Astrocyte (in vitro differentiated cells and primary cell): ENCODE results near the gene PITPNM3. TPM values are rescaled to one million over a fixed set of nuclear protein-coding genes. Genes with fewer than 3 reads are reported as not detected.

Experiments used
- DNase-seq: peaks from one replicate; pipeline ENCODE4 v3.0.0-alpha.2; 2010; ENCODE audit warnings: low read depth
- FAIRE-seq: peaks from 2 replicates; lab custom pipeline; 2011; peaks lifted over from hg19 to GRCh38; lab: Jason Lieb, UNC
- H2AFZ ChIP-seq: 2 replicates; pipeline ENCODE4 v1.6.0; 2012; ENCODE audit warnings: low read depth, low read length, inconsistent platforms
- H3K27ac ChIP-seq: 2 replicates; pipeline ENCODE4 v1.5.1; 2011; ENCODE audit warnings: low read depth, low read length, inconsistent platforms
- H3K27me3 ChIP-seq: 2 replicates; pipeline ENCODE4 v1.6.0; 2011; ENCODE audit warnings: low read length, inconsistent platforms; ENCODE audit not compliant: insufficient read depth
- H3K36me3 ChIP-seq: 2 replicates; pipeline ENCODE4 v1.5.1; 2011; ENCODE audit warnings: low read length, inconsistent platforms; ENCODE audit not compliant: insufficient read depth
- H3K4me1 ChIP-seq: 2 replicates; pipeline ENCODE4 v1.5.1; 2011; ENCODE audit warnings: low read length, inconsistent platforms; ENCODE audit not compliant: insufficient read depth
- H3K4me2 ChIP-seq: 2 replicates; pipeline ENCODE4 v1.6.0; 2012; ENCODE audit warnings: low read length, inconsistent platforms
- H3K4me3 ChIP-seq: 2 replicates; pipeline ENCODE4 v1.5.1; 2011; ENCODE audit warnings: low read depth, mild to moderate bottlenecking, low read length, inconsistent platforms; ENCODE audit not compliant: insufficient read depth
- H3K79me2 ChIP-seq: 2 replicates; pipeline ENCODE4 v1.6.0; 2012; ENCODE audit warnings: mild to moderate bottlenecking, low read length, inconsistent platforms; ENCODE audit not compliant: insufficient read depth
- H3K9ac ChIP-seq: 2 replicates; pipeline ENCODE4 v1.6.0; 2012; ENCODE audit warnings: mild to moderate bottlenecking, low read length, inconsistent platforms
- H3K9me3 ChIP-seq: 2 replicates; pipeline ENCODE4 v1.5.1; 2012; ENCODE audit warnings: low read depth, mild to moderate bottlenecking, low read length, inconsistent platforms; ENCODE audit not compliant: insufficient read depth
- H4K20me1 ChIP-seq: 2 replicates; pipeline ENCODE4 v1.6.0; 2012; ENCODE audit warnings: low read length, inconsistent platforms; ENCODE audit not compliant: insufficient read depth
- H3K27ac Mint-ChIP-seq: one replicate; pipeline ENCODE4 v1.8.0; 2021; ENCODE audit warnings: mild to moderate bottlenecking, mixed read lengths; ENCODE audit not compliant: unreplicated experiment
- H3K27me3 Mint-ChIP-seq: one replicate; pipeline ENCODE4 v1.8.0; 2021; ENCODE audit warnings: low read depth, mixed read lengths; ENCODE audit not compliant: unreplicated experiment
- H3K36me3 Mint-ChIP-seq: one replicate; pipeline ENCODE4 v1.8.0; 2021; ENCODE audit warnings: low read depth, mixed read lengths; ENCODE audit not compliant: unreplicated experiment
- H3K4me1 Mint-ChIP-seq: one replicate; pipeline ENCODE4 v1.8.0; 2021; ENCODE audit warnings: low read depth, mixed read lengths; ENCODE audit not compliant: unreplicated experiment
- H3K4me3 Mint-ChIP-seq: one replicate; pipeline ENCODE4 v1.8.0; 2021; ENCODE audit warnings: mild to moderate bottlenecking, moderate library complexity, mixed read lengths; ENCODE audit not compliant: unreplicated experiment
- H3K9me3 Mint-ChIP-seq: one replicate; pipeline ENCODE4 v1.8.0; 2021; ENCODE audit warnings: mild to moderate bottlenecking, mixed read lengths; ENCODE audit not compliant: unreplicated experiment
- CTCF ChIP-seq: IDR thresholded peaks from 2 replicates; pipeline ENCODE4 v1.5.1; 2011; ENCODE audit warnings: low read depth, mild to moderate bottlenecking, inconsistent platforms, low read length, moderate library complexity; ENCODE audit not compliant: insufficient read depth
- EZH2 ChIP-seq: IDR thresholded peaks from 2 replicates; pipeline ENCODE4 v1.6.1; 2012; ENCODE audit warnings: mild to moderate bottlenecking, low read length, inconsistent platforms; ENCODE audit not compliant: insufficient read depth
- total RNA-seq: library from RNA; stranded (reverse); gene quantifications from 2 replicates; pipeline ENCODE4 v1.2.1, GENCODE V29; 2021

The PITPNM3 gene
- total RNA-seq, 1 donor from 2014 or later: 1.3 TPM

GRCh38 chr17:6587310-6587709 is 31.0 kb upstream of the PITPNM3 start:
- TF ChIP-seq CTCF (no peak), EZH2 (no peak)
- DNase-seq (no peak), FAIRE-seq (no peak)
- Mint-ChIP-seq H3K36me3 (peaks cover 49% of the 10 kb centered on the region), H3K27me3 (no peaks in the 10 kb centered on the region), H3K4me3 (no peak overlapping the region), H3K27ac (no peak overlapping the region), H3K4me1 (peaks cover 14% of the 10 kb centered on the region), H3K9me3 (peaks cover 16% of the 10 kb centered on the region)
- Histone ChIP-seq H4K20me1 (peaks cover 21% of the 10 kb centered on the region), H3K27me3 (no peaks in the 10 kb centered on the region), H3K27ac (no peak overlapping the region), H3K4me2 (no peak overlapping the region), H3K79me2 (no peaks in the 10 kb centered on the region), H3K36me3 (peaks cover 50% of the 10 kb centered on the region), H2AFZ (no peak overlapping the region), H3K9ac (no peak overlapping the region), H3K4me3 (no peak overlapping the region), H3K4me1 (peaks cover 12% of the 10 kb centered on the region), H3K9me3 (peaks cover 3% of the 10 kb centered on the region)

GRCh38 chr17:6583411-6583810 is 27.1 kb upstream of the PITPNM3 start:
- no peaks in the 10 kb centered on the region for H3K4me1 Mint-ChIP-seq
- DNase-seq (no peak), FAIRE-seq (no peak)
- peaks cover 8% of the 10 kb centered on the region for H4K20me1 ChIP-seq
- H3K9me3 ChIP-seq: peaks cover 3% of the 10 kb centered on the region
- H3K4me3 Mint-ChIP-seq: no peak overlapping the region
- H3K36me3 Mint-ChIP-seq: peaks cover 57% of the 10 kb centered on the region
- no peaks in the 10 kb centered on the region for H3K27me3 ChIP-seq
- no peak overlapping the region for H3K4me3 ChIP-seq
- no peak overlapping the region for H3K27ac ChIP-seq
- H3K9ac ChIP-seq: no peak overlapping the region
- H2AFZ ChIP-seq: no peak overlapping the region
- H3K36me3 ChIP-seq: peaks cover 44% of the 10 kb centered on the region
- TF ChIP-seq CTCF (no peak), EZH2 (no peak)
- H3K27me3 Mint-ChIP-seq: no peaks in the 10 kb centered on the region
- peaks cover 16% of the 10 kb centered on the region for H3K9me3 Mint-ChIP-seq
- H3K4me1 ChIP-seq: no peaks in the 10 kb centered on the region
- H3K4me2 ChIP-seq: no peak overlapping the region
- no peaks in the 10 kb centered on the region for H3K79me2 ChIP-seq
- H3K27ac Mint-ChIP-seq: no peak overlapping the region

- peaks cover 31% of the 10 kb centered on the region for H3K36me3 ChIP-seq
- H3K36me3 Mint-ChIP-seq: peaks cover 58% of the 10 kb centered on the region
These were observed 24.3 kb upstream of the PITPNM3 start for GRCh38 chr17:6580625-6581024.

More at GRCh38 chr17:6580625-6581024, 24.3 kb upstream of the PITPNM3 start:
- peaks cover 1% of the 10 kb centered on the region for H3K4me1 Mint-ChIP-seq
- DNase-seq: no peak
- no peak for FAIRE-seq
- H3K27ac Mint-ChIP-seq: no peak overlapping the region
- H3K27me3 Mint-ChIP-seq: no peaks in the 10 kb centered on the region
- H3K79me2 ChIP-seq: no peaks in the 10 kb centered on the region
- H3K27ac ChIP-seq: no peak overlapping the region
- H3K9me3 Mint-ChIP-seq: peaks cover 14% of the 10 kb centered on the region
- peaks cover 3% of the 10 kb centered on the region for H3K4me1 ChIP-seq
- no peak overlapping the region for H2AFZ ChIP-seq
- peaks cover 3% of the 10 kb centered on the region for H3K9me3 ChIP-seq
- H3K4me3 ChIP-seq: no peak overlapping the region
- H4K20me1 ChIP-seq: peaks cover 4% of the 10 kb centered on the region
- no peak for TF ChIP-seq EZH2
- no peak for TF ChIP-seq CTCF
- no peak overlapping the region for H3K4me2 ChIP-seq
- H3K27me3 ChIP-seq: no peaks in the 10 kb centered on the region
- no peak overlapping the region for H3K4me3 Mint-ChIP-seq
- no peak overlapping the region for H3K9ac ChIP-seq
